IPS-15b (cell line): ENCODE results near the gene CDH15.

Source experiments
- H3K27me3 ChIP-seq: one replicate; pipeline ENCODE4 v1.6.1; 2013; ENCODE audit warnings: low read length; ENCODE audit not compliant: control insufficient read depth, insufficient read depth
- H3K36me3 ChIP-seq: one replicate; pipeline ENCODE4 v1.6.1; 2013; ENCODE audit warnings: low read length; ENCODE audit not compliant: control insufficient read depth, insufficient read depth
- H3K4me1 ChIP-seq: one replicate; pipeline ENCODE4 v1.6.1; 2013; ENCODE audit warnings: mild to moderate bottlenecking, low read length; ENCODE audit not compliant: control insufficient read depth, insufficient read depth
- H3K4me3 ChIP-seq: one replicate; pipeline ENCODE4 v1.5.1; 2013; ENCODE audit warnings: low read depth, low read length
- H3K9ac ChIP-seq: one replicate; pipeline ENCODE4 v1.6.1; 2013; ENCODE audit warnings: low read depth, mild to moderate bottlenecking, low read length
- H3K9me3 ChIP-seq: one replicate; pipeline ENCODE4 v1.6.1; 2013; ENCODE audit warnings: mild to moderate bottlenecking, low read length; ENCODE audit not compliant: control insufficient read depth, insufficient read depth

Gene CDH15

DNA sequence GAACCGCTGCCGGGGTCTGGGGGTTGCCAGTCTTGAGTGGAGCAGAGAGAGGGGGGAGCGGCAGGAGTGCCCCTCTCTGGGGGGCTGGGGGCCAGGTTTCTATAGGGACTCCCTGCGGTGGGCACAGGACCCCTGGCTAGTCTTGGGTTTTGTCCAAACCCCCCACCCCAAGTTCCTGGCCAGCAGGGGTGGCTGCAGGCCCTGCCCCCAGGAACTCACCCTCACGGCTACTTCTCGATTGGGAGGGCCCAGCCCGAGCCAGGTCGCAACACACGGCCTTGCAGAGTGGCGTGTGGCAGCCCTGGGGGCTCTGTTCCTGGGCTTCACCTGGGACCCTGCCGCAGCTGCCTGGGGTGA is 601 bp downstream of the CDH15 start:
- H3K27me3 ChIP-seq: peaks cover 4% of the 10 kb centered on the region
- H3K4me1 ChIP-seq: peaks cover 3% of the 10 kb centered on the region
- H3K36me3 ChIP-seq: no peaks in the 10 kb centered on the region
- H3K9me3 ChIP-seq: no peaks in the 10 kb centered on the region
- no peak overlapping the region for H3K9ac ChIP-seq
- no peak overlapping the region for H3K4me3 ChIP-seq

DNA sequence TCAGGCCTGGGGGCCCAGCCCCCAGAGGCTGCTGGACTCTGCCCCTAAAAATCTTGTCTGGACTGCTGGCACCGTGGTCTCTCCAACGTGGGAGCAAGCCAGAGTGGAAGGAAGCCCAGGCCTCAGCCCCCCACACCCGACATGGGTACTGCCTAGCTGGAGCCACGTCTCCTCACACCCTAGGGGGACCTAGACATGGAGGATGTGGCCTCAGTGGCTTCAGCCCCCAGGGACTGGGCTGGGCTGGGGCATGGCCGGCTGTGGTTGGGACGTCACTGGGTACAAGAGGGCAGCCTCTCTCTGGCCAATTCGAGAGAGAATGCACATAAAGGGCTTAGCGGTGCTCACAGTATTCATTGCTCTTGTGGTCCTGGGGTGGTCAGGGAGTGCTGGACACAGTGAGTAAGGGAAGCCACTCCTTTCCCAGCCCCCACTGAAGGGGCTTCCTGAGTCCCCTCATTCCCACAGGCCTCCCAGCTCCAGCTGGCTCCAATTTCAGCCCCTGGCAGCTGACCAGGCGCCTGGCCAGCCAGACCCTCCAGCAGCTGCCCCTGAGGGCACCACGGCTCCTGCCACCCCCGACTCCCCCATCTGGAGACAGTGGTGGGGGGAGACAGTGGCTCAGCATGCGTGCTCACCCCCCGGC is 1.1 kb downstream of the CDH15 start:
- no peak overlapping the region for H3K4me3 ChIP-seq
- H3K36me3 ChIP-seq: no peaks in the 10 kb centered on the region
- H3K9me3 ChIP-seq: no peaks in the 10 kb centered on the region
- H3K27me3 ChIP-seq: peaks cover 4% of the 10 kb centered on the region
- peaks cover 3% of the 10 kb centered on the region for H3K4me1 ChIP-seq
- H3K9ac ChIP-seq: no peak overlapping the region

DNA sequence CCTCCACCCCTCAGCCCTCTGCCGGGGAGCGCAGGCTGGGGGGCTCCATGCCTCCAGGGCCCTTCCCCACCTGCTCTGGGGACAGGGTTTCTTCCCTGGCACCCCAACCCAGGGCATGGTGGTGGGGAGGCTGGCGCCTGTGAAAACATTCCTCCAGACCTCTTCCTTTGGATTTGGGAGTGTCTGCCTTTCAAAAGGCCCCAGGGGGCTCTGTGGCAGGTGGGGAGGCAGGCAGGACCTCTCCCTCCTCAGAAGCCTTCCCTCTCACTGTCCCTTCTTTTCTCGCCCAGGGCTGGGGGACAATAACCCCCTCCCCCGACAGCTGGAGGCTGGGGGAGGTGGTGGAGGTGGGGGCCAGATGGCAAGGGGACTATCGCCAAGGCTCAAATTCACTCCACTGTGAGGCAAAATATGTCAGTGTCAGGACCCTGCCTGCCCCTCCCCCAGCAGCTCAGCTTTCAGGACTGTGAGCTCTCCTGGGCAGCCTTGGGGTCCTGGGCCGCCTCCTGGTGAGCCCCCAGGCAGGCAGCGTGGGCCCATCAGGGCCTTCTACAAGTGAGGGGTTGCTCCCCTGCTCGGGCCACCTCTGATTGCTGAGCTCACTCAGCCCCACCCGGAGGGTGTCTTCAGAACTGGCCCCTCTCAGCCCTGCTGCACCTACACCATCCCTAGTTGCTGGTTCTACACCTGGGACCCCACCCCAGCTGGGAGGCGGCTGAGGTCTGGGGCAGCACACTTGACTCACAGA is 1.8 kb downstream of the CDH15 start:
- Histone ChIP-seq H3K9ac (no peak overlapping the region), H3K27me3 (peaks cover 4% of the 10 kb centered on the region), H3K4me3 (no peak overlapping the region), H3K4me1 (peaks cover 3% of the 10 kb centered on the region), H3K36me3 (no peaks in the 10 kb centered on the region), H3K9me3 (no peaks in the 10 kb centered on the region)

DNA sequence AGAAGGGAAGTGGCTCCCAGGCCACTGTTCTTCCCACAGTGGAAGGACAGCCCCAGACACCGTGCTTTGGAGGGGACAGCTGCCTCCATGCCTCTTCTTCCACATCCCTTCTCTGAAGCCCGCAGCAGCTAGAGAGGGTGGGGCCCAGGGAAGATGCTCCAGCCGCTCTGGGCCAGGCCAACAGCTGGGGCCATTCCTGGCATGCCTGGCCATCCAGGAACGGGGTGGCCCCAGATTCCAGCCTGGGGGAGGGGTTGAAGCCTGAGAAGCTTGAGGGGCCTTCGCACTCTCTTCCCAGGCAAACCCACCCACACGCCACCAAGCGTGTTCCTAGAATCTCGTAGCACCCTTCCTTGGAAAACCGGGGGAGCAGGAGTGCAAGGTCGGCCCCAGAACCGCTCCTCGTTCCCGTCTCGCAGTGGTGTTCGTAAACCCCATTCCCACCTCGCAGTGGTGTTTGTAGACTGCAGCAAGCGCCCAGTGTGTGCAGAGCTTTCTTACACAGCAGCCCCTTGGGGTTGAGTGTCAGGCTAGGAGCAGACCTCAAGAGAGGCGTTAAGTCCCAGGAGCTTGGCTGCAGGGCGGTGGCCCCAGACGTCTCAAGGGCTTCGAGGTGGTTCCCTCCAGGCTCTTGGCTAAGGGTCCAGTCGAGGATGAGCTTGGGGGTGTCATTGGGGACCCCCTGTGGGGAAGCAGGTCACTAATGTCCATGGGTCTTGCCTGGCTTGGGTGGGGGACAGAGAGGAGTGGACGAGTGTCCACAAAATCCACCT is 2.7 kb downstream of the CDH15 start:
- Histone ChIP-seq H3K27me3 (peaks cover 4% of the 10 kb centered on the region), H3K4me1 (peaks cover 3% of the 10 kb centered on the region), H3K36me3 (no peaks in the 10 kb centered on the region), H3K4me3 (no peak overlapping the region), H3K9me3 (no peaks in the 10 kb centered on the region), H3K9ac (no peak overlapping the region)

DNA sequence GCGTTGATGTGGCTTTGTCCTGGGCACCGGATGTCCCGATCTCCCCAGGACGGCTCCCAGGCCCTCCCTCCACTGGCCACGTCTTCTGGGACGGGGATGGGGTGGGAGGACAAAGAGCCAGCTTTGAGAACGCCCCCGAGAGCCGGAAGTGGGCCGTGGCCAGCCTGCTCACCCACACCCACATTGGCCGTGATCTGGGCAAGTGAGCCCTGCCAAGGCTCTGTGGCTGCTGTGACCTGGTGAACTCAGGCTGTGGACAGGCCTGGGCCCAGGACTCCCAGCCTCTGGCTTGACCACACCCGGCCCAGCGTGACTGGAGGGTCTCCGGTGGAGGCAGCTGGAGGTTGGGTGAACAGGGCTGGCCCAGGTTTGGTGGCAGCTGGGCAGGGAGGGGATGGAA is 3.3 kb downstream of the CDH15 start:
- H3K4me3 ChIP-seq: no peak overlapping the region
- peaks cover 4% of the 10 kb centered on the region for H3K27me3 ChIP-seq
- no peak overlapping the region for H3K9ac ChIP-seq
- H3K36me3 ChIP-seq: no peaks in the 10 kb centered on the region
- H3K9me3 ChIP-seq: no peaks in the 10 kb centered on the region
- peaks cover 3% of the 10 kb centered on the region for H3K4me1 ChIP-seq

DNA sequence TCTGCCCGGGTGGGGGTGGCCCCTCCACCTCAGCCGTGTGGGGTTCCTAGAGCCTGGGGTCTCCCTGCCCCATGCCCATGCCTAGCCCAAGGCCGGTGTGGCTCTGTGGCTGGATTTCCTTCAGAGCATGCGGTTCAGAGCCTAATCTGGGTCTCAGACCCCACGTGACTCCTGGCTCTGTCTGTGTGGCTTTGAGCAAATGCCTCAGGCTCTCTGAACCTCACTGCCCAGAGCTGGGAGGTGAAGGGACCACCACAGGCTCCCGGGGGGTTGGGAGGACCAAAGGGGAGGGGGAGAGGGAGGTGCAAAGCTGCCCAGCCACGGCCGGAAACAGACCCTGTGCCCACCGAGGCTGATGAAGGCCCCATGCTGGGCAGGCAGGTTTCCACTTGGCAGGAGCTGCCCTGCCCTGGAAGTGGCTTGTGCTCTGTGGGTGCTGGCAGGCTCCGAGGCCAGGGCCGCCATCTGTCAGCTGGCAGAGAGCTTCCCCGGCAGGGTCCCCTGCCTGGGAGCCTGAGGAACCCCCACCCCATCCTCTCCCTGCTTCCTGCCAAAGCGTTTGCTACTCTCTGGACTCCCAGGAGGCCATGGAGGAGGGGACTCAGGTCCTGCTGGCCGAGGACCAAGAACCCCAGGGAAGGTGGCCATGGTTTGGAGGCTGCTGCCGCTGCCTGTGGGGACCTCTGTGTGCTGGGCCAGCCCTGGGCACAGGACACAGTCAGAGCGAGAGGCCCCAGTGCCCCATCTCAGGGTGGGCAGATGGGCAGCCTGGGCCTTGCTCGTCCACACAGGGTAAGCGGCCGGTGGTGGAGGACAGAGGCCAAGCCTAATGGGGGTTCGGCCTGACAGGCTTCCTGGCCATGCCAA is 4.0 kb downstream of the CDH15 start:
- no peak overlapping the region for H3K9ac ChIP-seq
- no peaks in the 10 kb centered on the region for H3K27me3 ChIP-seq
- H3K4me1 ChIP-seq: peaks cover 3% of the 10 kb centered on the region
- no peaks in the 10 kb centered on the region for H3K9me3 ChIP-seq
- H3K36me3 ChIP-seq: no peaks in the 10 kb centered on the region
- no peak overlapping the region for H3K4me3 ChIP-seq

DNA sequence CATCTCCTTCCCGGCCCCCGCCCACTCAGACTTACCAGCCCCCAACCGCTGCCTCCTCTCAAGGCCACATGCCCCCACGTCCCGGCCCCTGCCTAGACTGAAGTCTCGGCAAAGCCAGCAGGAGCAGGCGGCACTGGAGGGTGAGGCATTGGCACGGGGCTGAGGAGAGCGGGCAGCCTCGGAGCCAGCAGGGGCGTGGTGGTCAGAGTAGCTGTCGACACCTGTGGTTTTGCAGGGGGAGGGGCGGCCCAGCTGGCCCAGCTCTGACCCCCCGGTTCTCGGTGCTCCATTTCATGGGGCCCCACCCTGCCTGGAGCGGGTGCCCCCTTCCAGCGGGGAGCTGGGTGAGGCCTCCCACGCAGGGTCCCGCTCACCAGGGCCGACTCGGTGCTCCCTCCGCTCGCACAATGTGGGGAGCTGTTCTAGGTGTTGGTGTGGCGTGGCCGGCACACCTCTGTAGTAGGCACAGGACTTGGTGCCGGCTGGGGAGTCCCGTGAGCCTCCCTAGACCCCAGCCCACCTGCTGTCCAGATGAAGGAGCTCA is 4.7 kb downstream of the CDH15 start:
- H3K4me3 ChIP-seq: no peak overlapping the region
- no peaks in the 10 kb centered on the region for H3K4me1 ChIP-seq
- no peaks in the 10 kb centered on the region for H3K27me3 ChIP-seq
- no peak overlapping the region for H3K9ac ChIP-seq
- H3K9me3 ChIP-seq: no peaks in the 10 kb centered on the region
- no peaks in the 10 kb centered on the region for H3K36me3 ChIP-seq

DNA sequence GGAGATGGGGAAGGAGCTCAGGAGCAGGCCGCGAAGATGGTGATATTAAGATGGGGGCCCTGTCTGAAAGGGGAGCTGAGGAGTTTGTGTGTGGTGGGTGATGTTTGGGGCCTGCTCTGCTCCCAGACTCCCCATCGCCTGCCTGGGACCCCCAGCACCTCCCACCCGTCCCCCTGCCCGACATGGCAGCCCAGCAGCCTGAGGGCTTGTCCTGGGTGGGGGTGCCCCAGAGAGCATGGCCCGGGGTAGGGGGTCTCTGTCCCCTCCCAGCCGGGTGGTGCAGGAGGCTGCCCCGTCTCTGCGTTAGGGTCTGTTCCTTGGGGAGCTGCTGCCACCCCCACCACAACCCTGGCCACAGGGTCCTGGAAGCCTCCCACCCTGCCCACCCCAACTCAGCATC is 5.2 kb downstream of the CDH15 start:
- no peaks in the 10 kb centered on the region for H3K36me3 ChIP-seq

DNA sequence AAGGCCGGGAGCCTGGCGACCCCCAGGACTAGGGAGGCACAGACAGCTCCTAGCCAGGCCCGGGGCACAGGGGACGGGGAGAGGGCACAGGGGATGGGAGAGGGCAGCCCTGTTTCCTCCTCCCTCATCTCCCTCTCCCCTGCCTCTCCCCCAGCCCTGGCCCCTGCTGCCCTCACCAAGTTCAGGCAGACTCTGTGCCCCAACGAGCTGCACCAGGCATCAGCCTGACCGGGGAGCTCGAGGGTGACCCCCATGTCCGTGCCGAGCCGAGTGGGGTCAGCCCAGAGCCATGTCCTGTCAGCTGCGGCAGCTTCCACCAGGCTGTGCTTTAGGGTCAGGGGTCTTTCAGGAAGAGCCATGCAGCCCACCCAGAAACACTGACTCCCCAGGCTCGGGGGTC is 6.0 kb downstream of the CDH15 start:
- H3K4me1 ChIP-seq: no peaks in the 10 kb centered on the region
- no peaks in the 10 kb centered on the region for H3K27me3 ChIP-seq
- no peaks in the 10 kb centered on the region for H3K9me3 ChIP-seq
- no peaks in the 10 kb centered on the region for H3K36me3 ChIP-seq
- no peak overlapping the region for H3K9ac ChIP-seq
- no peak overlapping the region for H3K4me3 ChIP-seq

More for the DNA sequence above, 5.2 kb downstream of the CDH15 start:
- no peak overlapping the region for H3K4me3 ChIP-seq
- no peaks in the 10 kb centered on the region for H3K4me1 ChIP-seq
- H3K9ac ChIP-seq: no peak overlapping the region
- no peaks in the 10 kb centered on the region for H3K27me3 ChIP-seq
- no peaks in the 10 kb centered on the region for H3K9me3 ChIP-seq

DNA sequence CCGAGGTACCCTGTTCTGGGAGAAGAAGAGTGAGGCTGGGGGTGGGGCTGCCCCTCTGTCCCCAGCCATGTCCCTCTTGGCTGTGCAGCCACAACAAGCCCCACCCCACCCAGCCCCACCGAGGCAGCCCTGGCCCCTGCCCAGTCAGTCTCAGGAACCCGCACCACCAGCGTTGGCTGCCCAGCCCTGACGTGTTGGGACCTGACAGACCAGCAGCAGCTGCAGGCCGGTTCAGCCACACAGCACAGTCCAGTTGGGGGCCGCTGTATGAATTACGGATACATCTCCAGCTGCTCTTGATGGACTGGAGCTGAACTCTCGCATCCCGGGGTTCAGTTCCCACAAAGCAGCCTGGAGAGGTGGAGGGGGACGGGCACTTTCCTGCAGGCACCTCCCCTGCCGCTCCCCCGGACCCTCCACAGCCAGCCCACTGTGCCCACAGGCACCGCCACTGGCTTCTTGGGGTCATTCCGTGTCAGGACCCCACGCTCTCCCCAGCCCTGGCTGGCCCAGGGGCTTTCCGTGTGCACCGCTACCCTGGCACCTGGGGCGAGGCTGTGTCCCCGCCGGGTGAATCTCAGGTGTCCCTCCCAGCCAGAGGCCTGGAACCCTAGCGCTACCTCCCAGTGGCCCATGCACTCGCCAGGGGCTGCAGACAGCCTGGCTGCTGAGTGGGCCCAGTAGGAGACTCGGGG is 7.1 kb downstream of the CDH15 start:
- Histone ChIP-seq H3K27me3 (no peaks in the 10 kb centered on the region), H3K36me3 (no peaks in the 10 kb centered on the region)

DNA sequence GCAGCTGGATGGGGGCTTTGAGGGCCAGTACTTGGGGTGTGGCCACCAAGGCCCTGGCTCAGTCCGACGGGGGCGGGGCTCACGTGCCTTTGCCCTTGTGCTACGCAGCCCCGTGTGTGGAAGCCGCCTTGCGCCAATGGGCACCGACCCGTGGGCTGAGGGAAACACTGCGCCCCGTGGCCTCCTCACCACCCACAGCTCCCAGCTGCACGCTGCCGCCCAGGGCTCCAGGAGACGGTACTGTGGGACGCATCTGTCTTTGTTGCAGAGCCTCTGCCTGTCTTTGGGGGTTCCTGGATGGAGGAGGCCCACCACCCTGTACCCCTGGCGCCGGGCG is 7.6 kb downstream of the CDH15 start:
- Histone ChIP-seq H3K4me3 (no peak overlapping the region), H3K9ac (no peak overlapping the region), H3K36me3 (no peaks in the 10 kb centered on the region), H3K27me3 (no peaks in the 10 kb centered on the region), H3K9me3 (no peaks in the 10 kb centered on the region), H3K4me1 (no peaks in the 10 kb centered on the region)

More for the DNA sequence above, 7.1 kb downstream of the CDH15 start:
- Histone ChIP-seq H3K9me3 (no peaks in the 10 kb centered on the region), H3K9ac (no peak overlapping the region), H3K4me1 (no peaks in the 10 kb centered on the region), H3K4me3 (no peak overlapping the region)
